B cell (primary cell): ENCODE measurements around the gene STIM1. TPM values are rescaled to one million over a fixed set of nuclear protein-coding genes. Genes with fewer than 3 reads are reported as not detected.

ENCODE experiments used
- ATAC-seq: fragments of 200-7000 bp; cut with Tn5 transposase; one replicate; pipeline ENCODE4 v1.10.0; 2021; ENCODE audit warnings: low read depth, mild to moderate bottlenecking, moderate number of reproducible peaks, moderate library complexity
- CTCF ChIA-PET: fragments of 350-600 bp; sonication (Branson Sonifier 250); formaldehyde crosslinking; loops from one replicate; lab custom pipeline; 2021; ENCODE audit warnings: antibody characterized with exemption, inconsistent platforms; lab: Charles Lee
- POLR2A ChIA-PET: fragments of 350-600 bp; sonication (Branson Sonifier 250); formaldehyde crosslinking; loops from one replicate; lab custom pipeline; 2021; ENCODE audit warnings: antibody characterized with exemption; lab: Charles Lee
- DNase-seq: peaks from one replicate; pipeline ENCODE4 v3.0.0; 2013
- H2AFZ ChIP-seq: 2 replicates; pipeline ENCODE4 v1.6.1; 2012; ENCODE audit warnings: mild to moderate bottlenecking, low read depth, low read length; ENCODE audit not compliant: insufficient read depth, poor library complexity, severe bottlenecking
- H3K27ac ChIP-seq, 2 donors: 1 replicate in 1 of 2; 2 replicates in 1 of 2; pipeline ENCODE4 v1.5.1; 2012 to 2013; ENCODE audit warnings: low read length in 2 of 2, mild to moderate bottlenecking in 2 of 2, moderate library complexity in 1 of 2
- H3K27me3 ChIP-seq, 4 experiments: fragments of 200-600 bp in 1 of 4; sonication (generic) in 1 of 4; replicated peaks in 1 of 4; 1 replicate in 2 of 4; 2 replicates in 2 of 4; pipeline versions ENCODE4 v1.6.1 to v1.7.0; 2013 to 2016; ENCODE audit warnings: low read length in 3 of 4, mild to moderate bottlenecking in 2 of 4, mixed read lengths in 1 of 4, moderate library complexity in 1 of 4; ENCODE audit not compliant: insufficient read depth in 4 of 4, control insufficient read depth in 3 of 4; ENCODE audit errors: control extremely low read depth in 1 of 4
- H3K36me3 ChIP-seq, 2 experiments: replicated peaks in 1 of 2; 1 replicate in 1 of 2; 2 replicates in 1 of 2; pipeline versions ENCODE4 v1.6.1 to v1.7.1; 2013; ENCODE audit warnings: low read length in 1 of 2; ENCODE audit not compliant: insufficient read depth in 2 of 2, control insufficient read depth in 1 of 2; ENCODE audit errors: control extremely low read depth in 1 of 2, extremely low read depth in 1 of 2
- H3K4me1 ChIP-seq, 2 donors: fragments of 200-600 bp in 1 of 2; sonication (generic) in 1 of 2; 1 replicate in 1 of 2; 2 replicates in 1 of 2; pipeline versions ENCODE4 v1.5.1 to v1.6.1; 2013 to 2017; ENCODE audit warnings: low read length in 2 of 2; ENCODE audit not compliant: control insufficient read depth in 2 of 2, insufficient read depth in 2 of 2
- H3K4me2 ChIP-seq: replicated peaks from 2 replicates; pipeline ENCODE3; 2012; ENCODE audit warnings: mild to moderate bottlenecking, low read depth, low read length; ENCODE audit not compliant: poor library complexity, severe bottlenecking
- H3K4me3 ChIP-seq, 5 experiments: fragments of 200-600 bp in 1 of 5; sonication (generic) in 1 of 5; 1 replicate in 3 of 5; 2 replicates in 2 of 5; pipeline versions ENCODE4 v1.5.1 to v1.7.0; 2011 to 2016; ENCODE audit warnings: low read length in 4 of 5, mild to moderate bottlenecking in 4 of 5, low read depth in 2 of 5, control low read depth in 1 of 5, moderate library complexity in 1 of 5; ENCODE audit not compliant: insufficient read depth in 1 of 5; ENCODE audit errors: control extremely low read depth in 1 of 5, extremely low read depth in 1 of 5
- H3K79me2 ChIP-seq: fragments of 200-600 bp; sonication (generic); one replicate; pipeline ENCODE4 v1.6.0; 2016; ENCODE audit warnings: low read length; ENCODE audit not compliant: control insufficient read depth, insufficient read depth
- H3K9ac ChIP-seq: fragments of 200-600 bp; sonication (generic); 2 replicates; pipeline ENCODE4 v1.6.1; 2017; ENCODE audit warnings: mild to moderate bottlenecking, low read length, moderate library complexity
- H3K9me3 ChIP-seq, 3 donors: one replicate each; pipeline versions ENCODE4 v1.6.1 to v1.7.1; 2013; ENCODE audit warnings: low read length in 2 of 3; ENCODE audit not compliant: control insufficient read depth in 2 of 3, insufficient read depth in 1 of 3; ENCODE audit errors: control extremely low read depth in 1 of 3
- H4K20me1 ChIP-seq: 2 replicates; pipeline ENCODE4 v1.6.0; 2012; ENCODE audit warnings: mild to moderate bottlenecking, low read length; ENCODE audit not compliant: insufficient read depth, control insufficient read depth, poor library complexity, severe bottlenecking
- H3K27ac Mint-ChIP-seq: one replicate; pipeline ENCODE4 v1.8.0; 2021; ENCODE audit warnings: mixed read lengths
- H3K27me3 Mint-ChIP-seq: one replicate; pipeline ENCODE4 v1.8.0; 2021; ENCODE audit warnings: mixed read lengths
- H3K4me1 Mint-ChIP-seq: one replicate; pipeline ENCODE4 v1.8.0; 2021; ENCODE audit warnings: mixed read lengths
- H3K4me3 Mint-ChIP-seq: one replicate; pipeline ENCODE4 v1.8.0; 2021; ENCODE audit warnings: mixed read lengths
- H3K9me3 Mint-ChIP-seq: one replicate; pipeline ENCODE4 v1.8.0; 2022; ENCODE audit warnings: mixed read lengths; ENCODE audit not compliant: insufficient read depth
- EZH2 ChIP-seq: IDR thresholded peaks from 2 replicates; pipeline ENCODE4 v1.6.1; 2012; ENCODE audit warnings: borderline replicate concordance, low read depth, mild to moderate bottlenecking, moderate library complexity, low read length; ENCODE audit not compliant: insufficient read depth, poor library complexity, severe bottlenecking
- WGBS: methylation state at CpG from one replicate; pipeline ENCODE4 v1.1.5; 2013; ENCODE audit warnings: missing lambda C conversion rate; ENCODE audit not compliant: insufficient coverage; 5-methylcytosine and 5-hydroxymethylcytosine counted together
- intact Hi-C: fragments of 100-400 bp; cut with micrococcal nuclease; formaldehyde crosslinking; loops from one replicate; pipeline ENCODE4 v1.10.0; 2022
- polyA plus RNA-seq: library from polyadenylated mRNA; depleted of rRNA; stranded (reverse); fragments of >200 nt; gene quantifications from 2 replicates; pipeline ENCODE4 v1.2.3, GENCODE V29; 2012
- total RNA-seq, 2 donors: library from RNA; stranded (reverse); fragments of 120-200 nt in 1 of 2; gene quantifications; 1 replicate in 1 of 2; 2 replicates in 1 of 2; pipeline versions ENCODE4 v1.2.3 to v1.2.4, GENCODE V29; 2013 to 2022
- TF ChIP-seq, protein P1 (sequence below): fragments of 200-600 bp; IDR thresholded peaks from one replicate; pipeline ENCODE4 v1.8.0; 2022; ENCODE audit warnings: antibody characterized with exemption, mild to moderate bottlenecking

Gene STIM1
- total and polyA plus RNA-seq, 2 donors (not counting 1 experiment from before 2014, with no cell fraction given) = 59.4 to 76.7 TPM

DNA sequence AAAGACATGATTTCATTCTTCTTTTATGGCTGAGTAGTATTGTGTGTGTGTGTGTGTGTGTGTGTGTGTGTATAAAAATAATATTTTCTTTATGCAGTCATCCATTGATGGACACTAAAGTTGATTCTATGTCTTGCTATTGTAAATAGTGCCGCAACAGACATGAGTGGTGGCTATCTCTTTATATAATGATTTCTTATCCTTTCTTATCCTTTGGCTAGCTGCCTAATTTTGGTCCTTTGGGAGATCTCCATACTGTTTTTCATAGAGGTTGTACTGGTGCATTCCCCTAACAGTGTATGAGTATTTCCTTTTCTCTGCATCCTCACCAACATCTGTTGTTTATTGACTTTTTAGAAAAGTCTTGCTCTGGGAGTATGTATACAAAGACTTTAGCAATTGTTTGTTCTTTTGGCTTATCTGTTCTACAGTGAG, 107.0 kb downstream of the STIM1 start:
- Histone ChIP-seq H3K9me3 (no peaks in the 10 kb centered on the region), H3K4me2 (no peak overlapping the region), H4K20me1 (peaks cover 86% of the 10 kb centered on the region), H3K27ac (no peak overlapping the region), H2AFZ (no peak overlapping the region), H3K36me3 (peaks cover under 1 to 3% of the 10 kb centered on the region in 2 experiments), H3K9ac (no peak overlapping the region), H3K4me1 (peaks cover 0 to 3% of the 10 kb centered on the region in 2 donors), H3K4me3 (no peak overlapping the region), H3K79me2 (peaks cover 97% of the 10 kb centered on the region), H3K27me3 (no peaks in the 10 kb centered on the region)
- CTCF ChIA-PET = interaction anchor here (2.5 kb wide), 1 partner anchor 110 kb away, joined by 9 read pairs; no protein-coding TSS in a partner anchor
- TF ChIP-seq EZH2 = no peak
- TF ChIP-seq, protein P1, sequence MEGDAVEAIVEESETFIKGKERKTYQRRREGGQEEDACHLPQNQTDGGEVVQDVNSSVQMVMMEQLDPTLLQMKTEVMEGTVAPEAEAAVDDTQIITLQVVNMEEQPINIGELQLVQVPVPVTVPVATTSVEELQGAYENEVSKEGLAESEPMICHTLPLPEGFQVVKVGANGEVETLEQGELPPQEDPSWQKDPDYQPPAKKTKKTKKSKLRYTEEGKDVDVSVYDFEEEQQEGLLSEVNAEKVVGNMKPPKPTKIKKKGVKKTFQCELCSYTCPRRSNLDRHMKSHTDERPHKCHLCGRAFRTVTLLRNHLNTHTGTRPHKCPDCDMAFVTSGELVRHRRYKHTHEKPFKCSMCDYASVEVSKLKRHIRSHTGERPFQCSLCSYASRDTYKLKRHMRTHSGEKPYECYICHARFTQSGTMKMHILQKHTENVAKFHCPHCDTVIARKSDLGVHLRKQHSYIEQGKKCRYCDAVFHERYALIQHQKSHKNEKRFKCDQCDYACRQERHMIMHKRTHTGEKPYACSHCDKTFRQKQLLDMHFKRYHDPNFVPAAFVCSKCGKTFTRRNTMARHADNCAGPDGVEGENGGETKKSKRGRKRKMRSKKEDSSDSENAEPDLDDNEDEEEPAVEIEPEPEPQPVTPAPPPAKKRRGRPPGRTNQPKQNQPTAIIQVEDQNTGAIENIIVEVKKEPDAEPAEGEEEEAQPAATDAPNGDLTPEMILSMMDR = no peak
- peaks cover 36% of the 10 kb centered on the region for H3K4me1 Mint-ChIP-seq
- no peak overlapping the region for H3K27ac Mint-ChIP-seq
- ATAC-seq (no peak), DNase-seq (no peak)
- WGBS = no CpG with 5 or more reads among the region's 1 CpG
- intact Hi-C loops = no loop called here
- no peaks in the 10 kb centered on the region for H3K9me3 Mint-ChIP-seq
- no peak overlapping the region for H3K4me3 Mint-ChIP-seq
- no peaks in the 10 kb centered on the region for H3K27me3 Mint-ChIP-seq
- POLR2A ChIA-PET = no interaction called here

DNA sequence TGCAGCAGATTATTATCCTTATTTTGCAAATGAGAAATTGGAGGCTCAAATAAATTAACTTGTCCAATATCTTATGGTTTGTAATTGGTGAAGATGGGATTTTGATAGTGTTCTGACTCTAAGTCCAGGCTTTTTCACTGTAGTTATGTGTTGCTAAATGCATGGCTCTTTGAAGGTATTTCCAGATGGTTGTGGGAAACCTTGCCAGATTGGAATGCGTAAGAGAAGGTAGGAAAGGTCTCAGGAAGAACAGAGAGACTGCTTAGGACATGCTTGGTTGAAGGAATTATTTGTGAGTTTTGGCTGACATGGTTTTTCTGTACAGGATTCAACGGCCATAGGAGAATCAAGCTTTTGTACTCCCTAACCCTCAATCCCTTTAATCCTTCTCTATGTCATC, 108.6 kb downstream of the STIM1 start:
- DNase-seq (no peak), ATAC-seq (no peak)
- Histone ChIP-seq H2AFZ (no peak overlapping the region), H4K20me1 (peaks cover 73% of the 10 kb centered on the region), H3K27me3 (no peaks in the 10 kb centered on the region), H3K27ac (no peak overlapping the region), H3K9me3 (no peaks in the 10 kb centered on the region), H3K9ac (no peak overlapping the region), H3K79me2 (peaks cover 91% of the 10 kb centered on the region), H3K36me3 (peaks cover 5 to 19% of the 10 kb centered on the region in 2 experiments), H3K4me2 (no peak overlapping the region), H3K4me1 (peaks cover 0 to 3% of the 10 kb centered on the region in 2 donors), H3K4me3 (no peak overlapping the region)
- intact Hi-C loops = no loop called here
- POLR2A ChIA-PET = no interaction called here
- Mint-ChIP-seq H3K27ac (no peak overlapping the region), H3K4me1 (peaks cover 28% of the 10 kb centered on the region), H3K4me3 (no peak overlapping the region), H3K27me3 (no peaks in the 10 kb centered on the region), H3K9me3 (no peaks in the 10 kb centered on the region)
- no peak for TF ChIP-seq EZH2
- TF ChIP-seq, protein P1 = no peak
- WGBS = 100% methylated on average over 1 of the region's 2 CpGs
- CTCF ChIA-PET = no interaction called here
